Neural progenitor cell (in vitro differentiated cells): Measurements from ENCODE around the gene PDLIM4. TPM values are rescaled to one million over a fixed set of nuclear protein-coding genes. Genes with fewer than 3 reads are reported as not detected.

Source experiments
- DNase-seq: peaks from one replicate; pipeline ENCODE4 v3.0.0-alpha.2; 2016; ENCODE audit warnings: low spot score
- H2AFZ ChIP-seq: fragments of 200-600 bp; sonication (generic); replicated peaks from 2 replicates; pipeline ENCODE4 v1.6.1; 2016; ENCODE audit warnings: antibody characterized with exemption
- H3F3A ChIP-seq: fragments of 200-600 bp; sonication (generic); 2 replicates; pipeline ENCODE4 v1.6.1; 2016; ENCODE audit warnings: antibody characterized with exemption, low read depth
- H3K27ac ChIP-seq: fragments of 200-600 bp; sonication (generic); 2 replicates; pipeline ENCODE4 v1.5.1; 2016; ENCODE audit warnings: mild to moderate bottlenecking
- H3K27me3 ChIP-seq: fragments of 200-600 bp; sonication (generic); 2 replicates; pipeline ENCODE4 v1.6.1; 2016; ENCODE audit warnings: mild to moderate bottlenecking, moderate library complexity
- H3K36me3 ChIP-seq: fragments of 200-600 bp; sonication (generic); 2 replicates; pipeline ENCODE4 v1.5.1; 2016
- H3K4me1 ChIP-seq: fragments of 200-600 bp; sonication (generic); 2 replicates; pipeline ENCODE4 v1.6.1; 2016; ENCODE audit warnings: mixed run types
- H3K4me2 ChIP-seq: fragments of 200-600 bp; sonication (generic); 2 replicates; pipeline ENCODE4 v1.6.1; 2016
- H3K4me3 ChIP-seq: fragments of 200-600 bp; sonication (generic); 2 replicates; pipeline ENCODE4 v1.5.1; 2016
- H3K79me2 ChIP-seq: fragments of 200-600 bp; sonication (generic); 2 replicates; pipeline ENCODE4 v1.6.1; 2016; ENCODE audit warnings: low read depth
- H3K9ac ChIP-seq: fragments of 200-600 bp; sonication (generic); 2 replicates; pipeline ENCODE4 v1.6.1; 2016
- H3K9me3 ChIP-seq: fragments of 200-600 bp; sonication (generic); 2 replicates; pipeline ENCODE4 v1.5.1; 2016; ENCODE audit warnings: low read depth
- H4K20me1 ChIP-seq: fragments of 200-600 bp; sonication (generic); 2 replicates; pipeline ENCODE4 v1.6.1; 2016; ENCODE audit warnings: low read depth
- H3K27ac Mint-ChIP-seq: 3 replicates; pipeline ENCODE4 v1.8.0; 2021; ENCODE audit warnings: mixed read lengths
- H3K27me3 Mint-ChIP-seq: 2 replicates; pipeline ENCODE4 v1.8.0; 2022; ENCODE audit warnings: low read depth, mild to moderate bottlenecking, inconsistent platforms, moderate library complexity, mixed read lengths; ENCODE audit not compliant: insufficient read depth
- H3K36me3 Mint-ChIP-seq: 3 replicates; pipeline ENCODE4 v1.8.0; 2021; ENCODE audit warnings: mixed read lengths
- H3K4me1 Mint-ChIP-seq: 3 replicates; pipeline ENCODE4 v1.8.0; 2021; ENCODE audit warnings: mixed read lengths
- H3K4me3 Mint-ChIP-seq: 3 replicates; pipeline ENCODE4 v1.8.0; 2021; ENCODE audit warnings: mild to moderate bottlenecking, moderate library complexity, mixed read lengths
- H3K9me3 Mint-ChIP-seq: 3 replicates; pipeline ENCODE4 v1.8.0; 2020; ENCODE audit warnings: mixed read lengths
- EZH2 ChIP-seq: fragments of 200-600 bp; sonication (generic); IDR thresholded peaks from 2 replicates; pipeline ENCODE4 v1.6.1; 2017; ENCODE audit warnings: antibody characterized with exemption, mild to moderate bottlenecking, moderate library complexity
- EZH2phosphoT487 ChIP-seq: fragments of 200-600 bp; sonication (generic); IDR thresholded peaks from 2 replicates; pipeline ENCODE4 v1.6.1; 2017; ENCODE audit warnings: antibody characterized with exemption
- total RNA-seq: library from RNA; depleted of rRNA; stranded (reverse); fragments of >200 nt; gene quantifications from 2 replicates; pipeline ENCODE4 v1.2.3, GENCODE V29; 2015; ENCODE audit warnings: low replicate concordance
- TF ChIP-seq, protein P1 (sequence below): fragments of 200-600 bp; sonication (generic); IDR thresholded peaks from 2 replicates; pipeline ENCODE4 v1.5.1; 2017; ENCODE audit warnings: antibody characterized with exemption, mild to moderate bottlenecking

The PDLIM4 gene
- total RNA-seq, 1 donor from 2014 or later: 8.3 TPM

DNA sequence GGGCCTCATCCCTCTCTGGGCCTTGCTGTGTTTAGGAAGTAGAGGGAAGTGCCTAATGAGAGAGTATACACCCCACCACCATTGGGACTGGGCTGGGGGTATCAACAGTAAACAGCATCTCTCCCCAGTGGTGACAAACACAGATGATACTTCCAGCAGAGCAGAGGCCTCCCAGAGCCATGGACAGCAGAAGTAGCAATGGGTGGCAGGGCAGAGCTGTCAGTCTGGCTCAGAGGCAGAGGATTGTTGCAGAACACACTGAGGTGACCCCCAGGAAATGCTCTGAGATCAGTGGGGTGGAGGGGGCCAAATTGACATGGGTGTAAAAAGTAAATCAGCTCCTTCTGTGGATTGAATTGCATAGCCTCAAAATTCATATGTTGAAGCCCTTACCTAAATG, 17.7 kb upstream of the PDLIM4 start:
- Histone ChIP-seq H3K4me2 (no peak overlapping the region), H3K36me3 (no peaks in the 10 kb centered on the region), H2AFZ (no peak overlapping the region), H3K27ac (no peak overlapping the region), H3K9me3 (no peaks in the 10 kb centered on the region), H3K79me2 (no peaks in the 10 kb centered on the region), H3K27me3 (no peaks in the 10 kb centered on the region), H4K20me1 (no peaks in the 10 kb centered on the region), H3F3A (no peaks in the 10 kb centered on the region), H3K9ac (no peak overlapping the region), H3K4me1 (no peaks in the 10 kb centered on the region), H3K4me3 (no peak overlapping the region)
- Mint-ChIP-seq H3K4me1 (peaks cover 3% of the 10 kb centered on the region), H3K36me3 (no peaks in the 10 kb centered on the region), H3K27me3 (no peaks in the 10 kb centered on the region), H3K27ac (no peak overlapping the region), H3K9me3 (peaks cover 24% of the 10 kb centered on the region), H3K4me3 (no peak overlapping the region)
- TF ChIP-seq, protein P1, sequence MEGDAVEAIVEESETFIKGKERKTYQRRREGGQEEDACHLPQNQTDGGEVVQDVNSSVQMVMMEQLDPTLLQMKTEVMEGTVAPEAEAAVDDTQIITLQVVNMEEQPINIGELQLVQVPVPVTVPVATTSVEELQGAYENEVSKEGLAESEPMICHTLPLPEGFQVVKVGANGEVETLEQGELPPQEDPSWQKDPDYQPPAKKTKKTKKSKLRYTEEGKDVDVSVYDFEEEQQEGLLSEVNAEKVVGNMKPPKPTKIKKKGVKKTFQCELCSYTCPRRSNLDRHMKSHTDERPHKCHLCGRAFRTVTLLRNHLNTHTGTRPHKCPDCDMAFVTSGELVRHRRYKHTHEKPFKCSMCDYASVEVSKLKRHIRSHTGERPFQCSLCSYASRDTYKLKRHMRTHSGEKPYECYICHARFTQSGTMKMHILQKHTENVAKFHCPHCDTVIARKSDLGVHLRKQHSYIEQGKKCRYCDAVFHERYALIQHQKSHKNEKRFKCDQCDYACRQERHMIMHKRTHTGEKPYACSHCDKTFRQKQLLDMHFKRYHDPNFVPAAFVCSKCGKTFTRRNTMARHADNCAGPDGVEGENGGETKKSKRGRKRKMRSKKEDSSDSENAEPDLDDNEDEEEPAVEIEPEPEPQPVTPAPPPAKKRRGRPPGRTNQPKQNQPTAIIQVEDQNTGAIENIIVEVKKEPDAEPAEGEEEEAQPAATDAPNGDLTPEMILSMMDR: no peak
- TF ChIP-seq EZH2 (no peak), EZH2phosphoT487 (no peak)
- no peak for DNase-seq

DNA sequence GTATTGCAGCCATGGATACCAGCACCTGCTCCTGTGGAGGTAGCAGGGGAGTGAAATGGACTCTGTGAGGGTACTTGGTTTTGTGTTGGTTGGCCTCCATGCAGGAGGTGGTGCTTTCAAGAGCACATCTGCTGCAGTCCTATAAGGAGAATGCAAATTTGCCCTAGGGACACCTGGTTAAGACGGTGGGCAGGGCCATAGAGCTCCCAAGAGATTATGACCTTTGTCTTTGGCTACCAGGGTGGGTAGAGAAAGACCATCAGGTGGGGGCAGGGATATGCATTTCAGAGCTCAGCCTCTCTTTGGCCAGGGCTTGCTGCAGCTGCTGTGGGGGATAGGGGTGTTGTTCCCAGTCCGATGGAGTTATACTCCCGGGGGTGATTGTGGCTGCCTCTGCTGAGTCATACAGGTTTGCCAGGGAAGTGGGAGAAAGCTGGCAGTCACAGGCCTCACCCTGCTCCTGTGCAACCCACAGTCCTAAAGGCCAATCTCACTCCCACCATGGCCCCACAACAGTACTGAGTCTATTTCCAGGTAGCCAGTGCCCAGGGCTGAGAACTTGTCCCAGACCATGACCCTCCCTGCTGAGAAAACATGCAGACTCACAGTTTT, 14.0 kb upstream of the PDLIM4 start:
- TF ChIP-seq, protein P1: no peak
- no peak for TF ChIP-seq EZH2
- no peak for TF ChIP-seq EZH2phosphoT487
- no peaks in the 10 kb centered on the region for H3K9me3 ChIP-seq
- no peaks in the 10 kb centered on the region for H4K20me1 ChIP-seq
- H3F3A ChIP-seq: no peaks in the 10 kb centered on the region
- no peak for DNase-seq
- no peak overlapping the region for H3K4me2 ChIP-seq
- H2AFZ ChIP-seq: no peak overlapping the region
- H3K4me1 ChIP-seq: no peaks in the 10 kb centered on the region
- Mint-ChIP-seq H3K9me3 (peaks cover 37% of the 10 kb centered on the region), H3K4me3 (no peak overlapping the region), H3K27me3 (no peaks in the 10 kb centered on the region), H3K36me3 (no peaks in the 10 kb centered on the region), H3K27ac (no peak overlapping the region), H3K4me1 (no peaks in the 10 kb centered on the region)
- H3K27ac ChIP-seq: no peak overlapping the region
- no peaks in the 10 kb centered on the region for H3K79me2 ChIP-seq
- H3K4me3 ChIP-seq: no peak overlapping the region
- H3K27me3 ChIP-seq: no peaks in the 10 kb centered on the region
- H3K36me3 ChIP-seq: no peaks in the 10 kb centered on the region
- no peak overlapping the region for H3K9ac ChIP-seq

DNA sequence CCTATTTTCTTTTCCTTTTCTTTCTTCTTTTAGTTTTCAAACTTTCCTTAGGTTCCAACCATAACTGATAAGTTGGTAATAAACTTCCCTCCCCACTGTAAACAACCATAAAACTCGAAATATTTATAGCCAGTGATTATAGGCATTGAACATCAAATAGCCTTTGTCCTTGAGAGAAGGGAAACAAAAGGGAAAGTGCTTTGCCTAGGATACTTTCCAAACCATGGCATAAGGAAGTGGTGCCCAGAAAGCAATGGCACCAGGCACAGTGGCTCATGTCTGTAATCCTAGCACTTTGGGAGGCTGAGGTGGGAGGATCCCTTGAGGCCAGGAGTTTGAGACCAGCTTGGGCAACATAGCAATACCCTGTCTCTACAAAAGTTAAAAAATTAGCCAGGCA, 11.9 kb upstream of the PDLIM4 start:
- Mint-ChIP-seq H3K36me3 (no peaks in the 10 kb centered on the region), H3K27me3 (no peaks in the 10 kb centered on the region), H3K4me3 (no peak overlapping the region), H3K4me1 (peaks cover 1% of the 10 kb centered on the region), H3K27ac (no peak overlapping the region), H3K9me3 (peaks cover 37% of the 10 kb centered on the region)
- Histone ChIP-seq H2AFZ (no peak overlapping the region), H3K79me2 (no peaks in the 10 kb centered on the region), H3K4me1 (peaks cover 4% of the 10 kb centered on the region), H3K4me2 (no peak overlapping the region), H3K9ac (no peak overlapping the region), H3K27me3 (no peaks in the 10 kb centered on the region), H3F3A (no peaks in the 10 kb centered on the region), H3K36me3 (no peaks in the 10 kb centered on the region), H3K9me3 (no peaks in the 10 kb centered on the region), H3K27ac (no peak overlapping the region), H4K20me1 (no peaks in the 10 kb centered on the region), H3K4me3 (no peak overlapping the region)
- no peak for DNase-seq
- TF ChIP-seq, protein P1: no peak
- TF ChIP-seq EZH2phosphoT487 (no peak), EZH2 (no peak)
